HG03025 (cell line): Measurements from ENCODE around the gene IL17RA.

ENCODE experiments used
- ATAC-seq: cut with Tn5 transposase; IDR thresholded peaks from one replicate; pipeline ENCODE4 v1.9.1; 2021; ENCODE audit warnings: mild to moderate bottlenecking, moderate library complexity; ENCODE audit not compliant: unreplicated experiment, low FRiP score

Gene IL17RA

GRCh38 chr22:17105143-17106129 lies 20.6 kb downstream of the IL17RA start:
- ATAC-seq = no peak

GRCh38 chr22:17106161-17106784 lies 21.5 kb downstream of the IL17RA start:
- ATAC-seq = no peak

- no peak for ATAC-seq
Observed at GRCh38 chr22:17106785-17107546, 22.2 kb downstream of the IL17RA start.

GRCh38 chr22:17107547-17107810 lies 22.7 kb downstream of the IL17RA start:
- ATAC-seq = no peak

- ATAC-seq = no peak
Observed at GRCh38 chr22:17108256-17109112, 23.7 kb downstream of the IL17RA start.

GRCh38 chr22:17109113-17109865 lies 24.5 kb downstream of the IL17RA start:
- ATAC-seq = no peak

GRCh38 chr22:17109976-17110375 lies 25.2 kb downstream of the IL17RA start:
- ATAC-seq = no peak

GRCh38 chr22:17110791-17111550 lies 26.2 kb downstream of the IL17RA start:
- ATAC-seq = no peak

- no peak for ATAC-seq
Observed at GRCh38 chr22:17112491-17113042, 27.8 kb downstream of the IL17RA start.

- no peak for ATAC-seq
Observed at GRCh38 chr22:17113600-17113999, 28.8 kb downstream of the IL17RA start.

- no peak for ATAC-seq
Observed at GRCh38 chr22:17114173-17114897, 29.5 kb downstream of the IL17RA start.

GRCh38 chr22:17114898-17115235 lies 30.1 kb downstream of the IL17RA start:
- ATAC-seq = no peak

- no peak for ATAC-seq
Observed at GRCh38 chr22:17115236-17115635, 30.4 kb downstream of the IL17RA start.

- ATAC-seq = no peak
Observed at GRCh38 chr22:17115945-17116565, 31.3 kb downstream of the IL17RA start.

- ATAC-seq = no peak
Observed at GRCh38 chr22:17116572-17117330, 32.0 kb downstream of the IL17RA start.

- ATAC-seq = no peak
Observed at GRCh38 chr22:17117400-17117799, 32.6 kb downstream of the IL17RA start.

- no peak for ATAC-seq
Observed at GRCh38 chr22:17117890-17118289, 33.1 kb downstream of the IL17RA start.
